ENCODE measurements around the gene KIT. TPM values are rescaled to one million over a fixed set of nuclear protein-coding genes. Genes with fewer than 3 reads are reported as not detected.

Gene KIT
- total and polyA plus RNA-seq, 2 donors (not counting 3 experiments of a cell fraction or from before 2014, with no cell fraction given), result 19.8 to 39.7 TPM

- POLR2A ChIA-PET, result no interaction called here
- no TSS peak for BruUV-seq (replicated peaks)
- Histone ChIP-seq H3K36me3 (ENCODE audit: control insufficient read depth in 2 of 2, extremely low read depth in 1 of 2, insufficient read depth in 2 of 2, low read length in 2 of 2) (no peaks in the 10 kb centered on the region), H3K9me1 (replicated peaks; ENCODE audit: control insufficient read depth, extremely low read depth, insufficient read depth, low read length) (no peaks in the 10 kb centered on the region), H3K27me3 (ENCODE audit: control insufficient read depth in 2 of 2, insufficient read depth in 2 of 2, low read length in 2 of 2) (peaks cover 0 to 2% of the 10 kb centered on the region in 2 experiments), H2AFZ (ENCODE audit: low read depth, low read length) (no peak overlapping the region), H3K4me2 (ENCODE audit: insufficient read depth, low read length) (no peak overlapping the region), H4K20me1 (replicated peaks; ENCODE audit: control insufficient read depth, extremely low read depth, insufficient read depth, low read length) (no peaks in the 10 kb centered on the region), H3K79me2 (ENCODE audit: control insufficient read depth, insufficient read depth, low read length) (no peaks in the 10 kb centered on the region), H3K9ac (replicated peaks; ENCODE audit: extremely low read depth, insufficient read depth, low read length) (no peak overlapping the region), H3K4me3 (replicated peaks in 1 of 3; ENCODE audit: insufficient read depth in 1 of 3, low read depth in 1 of 3, low read length in 3 of 3) (no peak overlapping the region), H3K27ac (ENCODE audit: insufficient read depth, low read depth, low read length) (no peak overlapping the region), H3K9me3 (replicated peaks; ENCODE audit: control insufficient read depth, insufficient read depth, low read length) (no peaks in the 10 kb centered on the region), H3K4me1 (ENCODE audit: control insufficient read depth, extremely low read depth, insufficient read depth, low read length) (no peaks in the 10 kb centered on the region)
- CTCF ChIA-PET, result no interaction called here
- intact Hi-C loops (cut with micrococcal nuclease), result no loop called here
- TF ChIP-seq POLR2A (IDR thresholded peaks at IDR 0.05; ENCODE audit: low read depth, low read length), result no peak
- no peak for TF ChIP-seq EZH2 (IDR thresholded peaks at IDR 0.05; ENCODE audit: borderline replicate concordance, low read depth, low read length, severe bottlenecking)
- TF ChIP-seq MYC (IDR thresholded peaks at IDR 0.05; ENCODE audit: low read depth, low read length), result no peak
- no peak for TF ChIP-seq CTCF (IDR thresholded peaks at IDR 0.05; ENCODE audit: extremely low read depth in 1 of 2, insufficient read depth in 1 of 2, low read depth in 1 of 2, low read length in 2 of 2)
- TF ChIP-seq FOS (IDR thresholded peaks at IDR 0.05; ENCODE audit: borderline replicate concordance, insufficient read depth, low read length), result no peak
- no peak for TF ChIP-seq JUN (IDR thresholded peaks at IDR 0.05; ENCODE audit: borderline replicate concordance, insufficient read depth, insufficient read length, low read depth)
- TF ChIP-seq MAX (IDR thresholded peaks at IDR 0.05; ENCODE audit: insufficient read depth, insufficient read length), result no peak
- no peak for TF ChIP-seq POLR2AphosphoS5 (IDR thresholded peaks at IDR 0.05; ENCODE audit: insufficient read depth, low read depth, low read length)
- TF ChIP-seq GATA2 (IDR thresholded peaks at IDR 0.05; ENCODE audit: insufficient read depth, insufficient read length, low read depth, low read length), result no peak
- FAIRE-seq (no peak), DNase-seq (ENCODE audit: low read depth, low spot score) (no peak)
- dilution Hi-C loops (cut with MboI; ENCODE audit: extremely low pct_ligation_motif_present, low sequenced_read_pairs), result no loop called here
Observed at GRCh38 chr4:54716478-54717065, 58.8 kb downstream of the KIT start.
